H4 (cell line): ENCODE data around the gene ACP4. TPM values are rescaled to one million over a fixed set of nuclear protein-coding genes. Genes with fewer than 3 reads are reported as not detected.
"Not testable (repeated sequence)": the region's sequence is repeated elsewhere in the genome, so short reads cannot be mapped to it uniquely, and the experiment has no call there.

Experiments
- DNase-seq: peaks from one replicate; pipeline ENCODE4 v3.0.0-alpha.2; 2015; ENCODE audit warnings: low spot score
- total RNA-seq: library from RNA; depleted of rRNA; stranded (reverse); fragments of >200 nt; shearing (Covaris generic); gene quantifications from 2 replicates; pipeline ENCODE4 v1.2.3, GENCODE V29; 2014

The ACP4 gene
- total RNA-seq, 1 experiment from 2014 or later, result not detected

DNA sequence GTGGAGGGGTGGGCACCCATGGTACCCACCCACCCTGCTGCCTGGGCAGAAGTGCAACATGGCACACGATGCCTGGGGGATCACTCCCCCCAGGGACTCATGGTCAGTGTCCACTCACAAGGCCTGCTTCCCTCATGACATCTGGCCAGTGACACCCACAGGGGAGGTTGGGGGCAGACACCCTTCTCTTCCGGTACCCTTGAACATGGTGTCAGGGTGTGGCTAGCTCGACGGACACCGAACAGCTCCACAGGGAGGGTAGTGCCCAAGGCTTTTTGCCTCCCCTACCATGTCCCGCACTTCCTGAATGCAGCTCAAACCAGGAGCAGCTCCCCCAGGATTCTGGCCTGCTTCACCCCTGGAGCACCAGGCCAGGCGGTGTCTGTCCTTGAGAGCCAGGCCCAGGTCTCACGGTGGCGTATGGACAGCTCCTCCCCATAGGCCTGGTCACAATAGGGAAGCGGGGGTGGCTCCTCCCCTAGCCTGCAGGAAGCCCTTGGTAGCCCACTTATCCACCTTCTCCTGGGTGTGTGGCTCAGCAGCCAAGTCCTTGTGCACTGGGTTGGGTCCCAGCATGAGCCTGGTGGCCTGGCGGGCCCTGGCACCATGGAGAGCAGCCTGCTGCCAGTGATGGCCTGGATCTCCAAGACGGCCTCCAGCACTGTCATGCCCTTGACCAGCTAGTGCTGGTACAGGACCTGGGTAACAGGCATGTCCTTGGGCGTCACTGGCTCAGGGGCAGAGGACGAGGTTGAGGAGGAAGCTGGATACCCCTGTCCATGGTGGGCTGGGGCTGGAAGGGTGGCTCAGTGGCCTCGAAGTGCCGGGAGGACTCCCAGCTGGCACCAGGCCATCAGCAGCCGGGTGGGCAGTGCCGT lies 7.8 kb downstream of the ACP4 start:
- no peak for DNase-seq

DNA sequence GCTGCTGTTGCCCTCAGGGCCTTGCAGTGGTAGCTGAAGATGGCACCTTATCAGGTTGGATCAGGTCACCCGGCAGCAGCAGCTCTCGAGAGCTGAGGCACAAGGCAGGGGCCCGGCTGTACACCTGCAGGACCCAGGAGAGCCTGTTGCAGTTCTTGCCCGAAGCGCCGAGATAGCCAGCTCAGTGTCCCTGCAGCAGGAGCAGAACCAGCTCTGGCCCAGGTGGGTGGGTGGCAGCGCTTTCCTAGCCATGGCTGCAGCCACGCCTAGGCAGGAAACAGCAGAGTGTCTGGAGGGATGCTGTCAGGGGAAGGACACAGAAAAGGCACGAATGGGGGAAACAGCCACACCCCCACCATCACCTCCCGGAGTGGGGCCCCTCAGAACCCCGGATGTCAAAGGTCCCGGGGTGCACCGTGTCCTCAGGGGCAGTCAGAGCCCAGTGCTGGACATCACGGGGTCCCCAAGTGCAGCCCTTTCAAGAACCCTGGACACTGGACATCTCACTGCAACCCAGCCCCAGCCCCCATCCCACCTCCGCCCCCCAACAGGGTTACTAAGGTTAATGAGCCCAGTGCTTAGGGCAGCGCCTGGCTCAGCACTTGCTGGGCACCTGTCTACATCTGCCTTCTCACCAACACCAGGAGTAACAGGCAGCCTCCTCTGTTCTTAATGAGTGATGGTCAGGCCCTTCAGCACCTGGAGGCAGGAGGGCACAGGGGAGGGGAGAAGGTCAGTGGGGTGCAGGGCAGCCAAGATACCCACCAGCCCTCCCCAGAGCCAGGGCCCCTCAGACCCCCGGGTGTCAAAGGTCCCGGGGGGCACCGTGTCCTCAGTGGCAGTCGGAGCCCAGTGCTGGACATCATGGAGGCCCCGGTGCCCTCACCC lies 8.7 kb downstream of the ACP4 start:
- no peak for DNase-seq

DNA sequence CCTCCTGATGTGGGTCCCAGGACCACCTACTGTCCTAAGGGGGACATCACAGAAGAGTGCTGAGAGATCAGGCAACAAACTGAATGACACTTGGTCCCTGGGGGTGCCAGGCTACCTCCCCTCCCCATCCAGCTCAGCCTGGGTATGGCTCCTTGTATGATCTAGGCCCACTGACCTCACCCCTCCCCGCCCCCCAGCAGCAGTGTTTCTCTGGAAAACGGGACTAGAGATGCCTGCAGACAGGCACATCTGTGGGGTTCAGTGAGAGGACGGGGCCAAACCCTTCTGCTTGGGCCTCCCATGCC lies 9.3 kb downstream of the ACP4 start:
- DNase-seq, result no peak

DNA sequence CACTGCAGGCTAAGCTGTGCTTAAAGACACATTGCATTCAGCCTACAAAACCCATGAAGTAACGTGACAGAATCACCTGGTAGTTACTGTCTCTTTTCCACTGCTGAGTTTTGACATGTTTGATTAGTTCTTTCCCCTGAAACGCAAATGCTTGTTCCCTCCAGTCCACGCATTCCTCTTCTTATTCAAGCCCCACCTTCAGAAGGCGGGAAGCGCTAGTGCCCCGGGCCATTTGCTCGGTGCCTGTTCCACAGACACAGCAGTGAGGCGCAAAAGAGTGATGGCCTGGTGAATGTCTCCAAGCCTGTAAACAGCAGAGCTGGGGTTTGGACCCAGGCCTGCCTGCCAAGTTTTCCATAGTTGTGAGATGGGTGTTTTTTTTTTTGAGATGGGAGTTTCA lies 10.9 kb downstream of the ACP4 start:
- no peak for DNase-seq

DNA sequence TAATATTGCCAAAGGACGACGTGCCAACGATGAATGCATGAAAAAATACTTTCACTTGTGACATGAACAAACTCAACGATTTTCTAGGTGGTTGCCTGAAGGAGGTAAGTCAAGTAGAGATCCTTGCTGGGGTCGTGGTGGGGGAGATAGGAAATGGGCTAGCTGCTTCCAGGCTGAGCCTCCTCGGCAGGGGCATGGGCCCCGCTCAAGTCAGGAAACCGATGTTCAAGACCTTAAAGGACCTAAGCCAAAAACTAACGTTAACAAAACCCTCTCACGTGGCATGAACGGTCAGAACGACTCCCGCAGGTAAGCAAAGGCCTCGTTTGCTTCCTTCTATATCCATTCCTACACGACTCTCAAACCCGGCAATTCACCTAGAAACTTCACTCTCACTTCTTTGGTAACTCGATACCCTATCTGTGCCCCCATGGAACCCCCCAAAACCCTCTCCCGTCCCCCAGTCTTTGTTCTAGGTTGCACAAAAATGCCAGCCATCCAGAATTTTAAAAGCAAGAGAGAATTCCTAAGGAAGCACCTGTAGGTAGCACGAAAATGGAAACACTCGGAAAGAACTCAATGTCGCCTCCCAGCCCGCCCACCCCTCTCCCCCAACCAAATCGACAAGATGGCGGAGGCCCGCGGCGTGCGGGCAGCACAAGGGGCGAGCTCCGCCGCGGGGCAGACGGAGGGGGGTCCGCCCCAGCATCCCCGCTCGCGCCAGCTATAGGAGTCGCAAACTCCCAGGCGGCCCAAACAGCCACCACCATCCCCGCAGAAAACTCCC lies 13.6 kb downstream of the ACP4 start:
- no peak for DNase-seq

DNA sequence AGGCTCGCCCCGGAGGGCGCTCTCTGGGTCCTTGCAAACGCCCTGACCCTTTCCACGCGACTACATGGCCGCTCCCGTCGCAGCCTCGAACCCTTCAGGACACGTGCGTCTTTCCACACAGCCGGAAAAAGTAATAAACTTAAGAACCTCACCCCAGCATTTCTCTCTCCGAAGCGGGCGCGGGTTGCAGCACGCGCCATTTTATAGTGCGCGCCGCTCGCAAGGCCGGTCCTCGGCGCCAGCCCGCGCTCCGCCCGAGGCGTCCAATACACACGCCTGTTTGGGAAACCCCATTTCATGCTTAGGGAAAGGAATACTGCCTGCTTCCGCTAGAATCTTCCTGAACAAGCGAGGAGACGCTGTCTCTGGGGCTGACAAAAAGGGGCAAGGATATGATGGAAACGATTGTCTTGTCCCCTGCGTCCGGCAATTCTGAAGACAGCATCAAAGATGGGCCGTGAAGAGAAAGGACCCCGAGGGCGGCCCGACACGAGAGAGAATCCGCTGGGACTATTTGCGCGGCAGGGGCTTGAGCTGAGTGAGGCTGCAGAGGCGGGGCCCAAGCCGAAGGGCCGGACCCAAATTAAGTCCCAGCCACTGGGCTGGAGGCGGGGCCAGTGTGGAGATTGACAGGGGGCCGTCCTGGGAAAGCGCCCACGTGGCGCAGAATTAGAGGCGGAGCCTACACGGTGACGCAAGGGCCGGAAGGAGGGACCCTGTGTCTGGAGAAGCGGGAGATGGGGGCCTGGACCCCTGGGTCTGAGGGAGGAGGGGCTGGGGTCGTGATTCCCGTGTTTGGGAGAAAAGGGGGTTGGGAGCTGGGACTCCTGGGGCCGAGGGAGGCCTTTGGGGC lies 14.4 kb downstream of the ACP4 start:
- DNase-seq, result peak; percentile 98

DNA sequence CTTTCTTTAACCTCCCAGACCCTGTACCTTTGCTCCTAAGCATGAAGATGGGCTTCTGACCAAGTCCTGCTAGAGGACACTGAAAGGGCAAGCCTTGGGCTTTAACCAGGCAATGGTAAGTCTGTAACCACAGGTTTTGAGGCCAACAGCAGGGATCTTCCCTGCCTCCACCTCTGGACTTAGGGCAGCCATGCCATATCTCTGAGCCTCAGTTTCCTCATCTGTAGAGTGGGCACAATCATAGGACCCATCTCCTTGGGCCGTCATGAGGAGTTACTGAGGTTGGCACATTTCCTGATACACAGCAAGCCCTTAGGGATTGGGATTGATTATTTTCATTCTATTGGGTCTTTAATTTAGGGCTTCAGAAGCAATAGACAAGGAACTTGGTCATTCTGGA lies 18.6 kb downstream of the ACP4 start:
- no peak for DNase-seq

DNA sequence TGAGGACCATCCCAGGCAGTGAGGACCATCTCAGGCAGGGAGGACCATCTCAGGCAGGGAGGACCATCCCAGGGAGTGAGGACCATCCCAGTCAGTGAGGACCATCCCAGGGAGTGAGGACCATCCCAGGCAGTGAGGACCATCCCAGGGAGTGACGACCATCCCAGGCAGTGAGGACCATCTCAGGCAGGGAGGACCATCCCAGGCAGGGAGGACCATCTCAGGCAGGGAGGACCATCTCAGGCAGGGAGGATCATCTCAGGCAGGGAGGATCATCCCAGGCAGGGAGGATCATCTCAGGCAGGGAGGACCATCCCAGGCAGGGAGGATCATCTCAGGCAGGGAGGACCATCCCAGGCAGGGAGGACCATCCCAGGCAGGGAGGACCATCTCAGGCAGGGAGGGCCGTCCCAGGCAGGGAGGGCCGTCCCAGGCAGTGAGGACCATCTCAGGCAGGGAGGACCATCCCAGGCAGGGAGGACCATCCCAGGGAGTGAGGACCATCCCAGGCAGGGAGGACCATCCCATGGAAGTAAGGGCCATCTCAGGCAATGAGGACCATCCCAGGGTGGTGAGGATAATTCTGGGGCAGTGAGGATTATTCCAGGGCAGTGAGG lies 21.5 kb downstream of the ACP4 start:
- not testable (repeated sequence) for DNase-seq

DNA sequence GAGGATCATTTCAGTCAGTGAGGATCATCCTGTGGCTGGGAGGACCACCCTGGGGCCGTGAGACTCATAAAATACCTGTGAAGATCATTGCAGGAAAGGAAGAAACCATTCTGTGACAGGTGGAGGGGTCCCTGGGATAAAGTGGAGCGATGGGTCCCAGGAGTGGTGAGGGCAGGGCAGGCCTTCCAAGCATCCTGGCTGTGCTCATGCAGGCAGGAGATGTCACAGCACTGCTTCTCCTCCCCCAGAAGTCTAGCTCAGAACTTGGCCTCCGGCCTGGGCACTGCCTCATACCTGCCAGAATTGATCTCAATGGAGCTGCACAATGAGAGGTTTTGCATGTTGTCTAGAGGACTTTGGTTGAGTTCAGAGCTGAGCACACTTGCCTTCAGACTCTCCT lies 22.3 kb downstream of the ACP4 start:
- no peak for DNase-seq

DNA sequence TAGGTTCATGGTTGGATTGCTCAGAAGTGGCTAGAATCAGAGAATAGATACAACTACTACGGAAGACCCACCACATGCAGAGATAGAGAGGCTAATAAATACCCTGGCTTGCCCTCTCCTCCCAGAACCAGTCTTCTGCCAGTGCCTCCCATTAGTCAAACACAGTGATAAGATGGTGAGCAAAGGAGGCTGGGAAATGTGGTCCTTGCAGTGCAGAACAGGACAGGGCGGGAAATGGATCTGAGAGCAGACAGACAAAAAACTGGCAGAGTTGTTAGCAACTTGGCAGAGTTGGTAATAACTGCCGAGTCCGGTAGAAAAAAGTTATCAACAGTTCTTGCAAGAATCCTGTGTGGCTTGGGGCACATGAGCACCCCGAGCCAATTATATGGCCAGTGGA lies 24.7 kb downstream of the ACP4 start:
- no peak for DNase-seq

DNA sequence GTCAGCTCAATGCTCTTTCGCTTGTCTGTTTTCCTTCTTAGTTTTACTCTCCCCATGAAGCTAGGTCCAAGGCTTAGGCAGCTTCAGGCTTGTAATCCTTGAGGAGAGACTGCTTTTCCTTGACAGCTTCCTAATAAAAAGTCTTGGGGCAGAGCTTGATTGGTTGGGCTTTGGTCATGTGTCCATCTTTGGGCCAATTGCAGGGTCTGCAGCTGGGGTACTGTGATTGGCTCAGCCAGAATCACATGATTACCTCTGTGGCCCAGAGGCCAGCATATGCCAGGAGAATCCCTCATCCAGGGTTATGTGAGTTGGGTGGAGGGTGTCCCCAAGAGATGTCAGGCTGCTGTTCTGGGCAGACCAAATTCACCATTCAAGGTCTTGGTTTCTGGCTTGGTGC lies 25.2 kb downstream of the ACP4 start:
- no peak for DNase-seq

DNA sequence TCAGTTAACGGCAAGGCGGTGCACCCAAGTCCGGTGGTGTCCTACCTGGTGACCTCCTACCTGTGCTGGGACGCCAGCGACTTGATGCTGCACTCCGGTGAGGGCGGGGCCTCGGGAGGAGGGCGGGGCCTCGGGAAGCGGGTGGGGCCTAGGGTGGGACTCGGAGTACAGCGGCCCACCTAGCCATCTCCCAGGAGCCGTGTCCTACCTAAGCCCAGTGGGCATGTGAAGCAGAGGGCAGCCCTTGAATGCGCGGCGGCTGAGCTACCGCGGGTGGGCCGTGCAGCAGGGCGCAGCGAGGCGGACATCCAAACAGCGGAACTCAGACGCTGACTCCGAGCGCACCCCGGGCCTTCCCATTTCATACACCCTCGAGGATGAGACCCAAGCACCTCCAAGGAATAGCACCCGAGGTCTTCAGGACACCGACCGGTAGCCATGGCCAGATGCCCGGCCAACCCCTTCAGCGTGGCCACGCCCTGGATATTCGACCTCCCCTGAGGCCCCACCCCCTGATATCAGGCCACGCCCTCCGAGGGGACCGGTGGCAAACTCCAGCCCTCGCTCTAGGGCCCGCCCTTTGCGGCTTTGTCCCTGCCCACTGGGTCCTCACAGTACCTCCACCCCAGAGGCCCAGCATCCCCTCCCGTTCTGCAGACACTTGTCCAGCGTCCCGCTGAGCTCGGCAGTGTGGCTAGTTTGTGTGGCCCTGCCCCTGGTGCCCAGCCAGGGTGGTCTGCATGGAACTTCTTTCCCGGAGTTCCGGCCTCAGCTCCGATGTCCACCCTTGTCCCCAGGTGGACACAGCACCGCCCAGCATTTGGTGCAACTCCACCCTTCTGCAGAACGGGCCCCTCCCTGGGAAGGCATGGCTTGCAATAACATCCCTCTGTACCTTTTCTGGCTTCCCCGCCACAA lies 28.0 kb downstream of the ACP4 start:
- DNase-seq, result no peak

DNA sequence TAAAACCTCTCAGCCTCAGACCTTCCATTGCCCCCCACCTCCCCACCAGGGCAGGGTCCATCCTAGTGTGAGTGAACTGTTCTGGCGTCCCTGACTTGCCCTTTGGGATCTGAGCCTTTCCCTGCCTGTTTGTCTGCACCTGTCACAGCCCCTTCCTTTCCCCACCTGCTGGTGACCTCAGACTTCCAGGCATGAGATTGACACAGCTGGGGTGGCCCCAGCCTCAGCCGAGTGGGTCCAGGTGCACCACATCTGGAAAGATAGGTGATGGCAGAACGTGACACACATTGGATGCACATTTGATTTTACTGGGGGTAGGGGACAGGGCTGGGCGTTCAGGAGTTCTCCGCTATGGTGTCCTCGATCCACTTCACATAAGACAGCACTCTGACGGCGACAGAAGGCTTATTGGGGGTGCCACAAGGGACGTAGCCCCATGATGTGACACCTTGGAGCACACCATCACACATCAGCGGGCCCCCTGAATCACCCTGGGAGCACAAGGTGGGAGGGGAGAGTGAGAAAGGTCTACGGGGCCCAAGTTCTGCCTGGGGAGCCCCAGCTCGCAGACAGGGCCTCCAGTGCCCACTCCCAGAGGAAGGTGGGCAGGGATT lies 28.8 kb downstream of the ACP4 start:
- no peak for DNase-seq

DNA sequence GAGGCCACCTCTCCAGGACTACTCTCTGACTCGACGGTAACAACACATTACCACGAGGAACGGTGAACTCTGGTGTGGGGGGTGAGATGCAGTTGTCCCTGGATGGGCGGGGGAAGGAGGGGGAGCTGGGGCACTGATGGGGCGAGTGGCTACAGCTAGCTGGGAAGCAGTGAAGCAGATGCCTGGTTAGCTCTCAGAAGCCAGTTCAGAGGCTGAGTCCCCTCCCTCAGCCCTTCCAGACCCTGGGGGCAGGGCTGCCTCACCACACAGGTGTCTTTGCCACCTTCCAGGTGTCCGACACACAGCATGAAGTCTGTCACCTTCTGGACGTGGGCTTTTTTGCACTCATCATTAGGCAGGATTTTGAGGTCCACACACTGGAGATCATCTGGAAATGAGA lies 29.4 kb downstream of the ACP4 start:
- no peak for DNase-seq

DNA sequence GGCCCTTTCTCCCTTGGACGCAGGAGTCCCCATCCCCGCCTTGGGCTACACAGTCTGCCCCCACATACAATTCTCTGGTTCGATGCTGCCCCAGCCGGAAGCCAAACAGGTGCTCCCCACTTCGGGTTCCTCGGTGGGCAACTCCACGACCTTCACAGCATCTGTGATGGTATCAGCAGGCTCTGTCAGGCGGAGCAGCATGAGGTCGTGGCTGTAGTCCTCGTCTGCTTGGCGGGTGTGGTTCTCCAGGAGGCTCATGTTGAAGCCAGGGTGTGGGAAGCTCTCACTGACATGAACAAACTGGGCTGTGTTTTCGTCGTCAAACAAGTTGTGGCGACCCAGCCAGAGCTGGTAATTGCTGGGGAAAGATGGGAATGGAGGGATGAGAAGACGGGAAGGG lies 29.9 kb downstream of the ACP4 start:
- no peak for DNase-seq

DNA sequence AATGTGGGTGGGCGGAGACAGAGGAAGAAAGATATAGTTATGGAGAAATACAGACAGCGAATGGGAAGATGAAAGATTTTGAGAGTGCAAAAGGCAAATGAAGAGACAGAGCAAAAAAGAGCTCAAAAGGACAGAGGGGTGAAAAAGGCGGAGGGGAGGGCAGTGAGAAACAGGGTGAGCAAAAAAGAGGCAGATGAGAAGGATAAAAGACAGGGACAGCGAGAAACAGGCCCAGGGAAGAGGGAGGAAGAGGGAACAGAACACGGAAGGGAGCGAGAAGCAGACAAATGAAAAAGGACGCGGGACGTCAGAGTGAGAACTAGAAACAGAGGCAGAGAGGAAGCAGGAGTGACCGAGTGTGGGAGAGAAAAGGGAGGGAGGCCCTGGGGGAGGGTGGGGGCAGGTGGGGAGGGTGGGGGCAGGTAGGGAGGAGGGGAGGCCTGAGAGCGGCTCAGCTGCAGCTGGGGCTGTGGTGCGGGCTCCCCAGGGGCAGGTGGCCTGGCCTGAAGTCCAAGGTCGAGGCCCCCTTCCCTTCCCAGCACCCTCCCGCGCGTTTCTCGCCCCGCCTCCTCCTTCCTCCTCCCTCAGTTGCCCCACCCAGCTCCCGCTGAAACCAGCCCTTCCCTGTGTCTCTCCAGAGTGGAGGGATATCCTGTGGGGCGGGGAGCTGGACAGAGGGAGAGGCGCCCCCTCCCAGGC lies 30.5 kb downstream of the ACP4 start:
- DNase-seq, result no peak

DNA sequence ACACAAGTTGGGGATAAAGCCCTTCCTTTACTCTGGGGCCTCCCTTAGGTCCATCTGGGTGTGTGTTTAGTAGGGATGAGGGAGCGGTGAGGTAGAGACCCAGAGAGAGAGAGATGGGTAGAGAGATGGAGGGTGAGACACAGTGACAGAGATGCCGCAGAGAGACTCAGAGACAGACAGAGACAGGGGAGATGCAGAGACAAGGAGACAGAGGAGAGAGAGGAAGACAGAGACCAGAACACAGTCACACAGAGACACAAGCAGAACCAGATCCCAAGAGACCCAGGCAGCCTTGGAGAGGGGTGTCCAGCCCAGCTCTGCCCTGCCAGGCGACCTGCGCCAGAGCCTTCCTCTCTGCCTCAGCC lies 31.0 kb downstream of the ACP4 start:
- no peak for DNase-seq

DNA sequence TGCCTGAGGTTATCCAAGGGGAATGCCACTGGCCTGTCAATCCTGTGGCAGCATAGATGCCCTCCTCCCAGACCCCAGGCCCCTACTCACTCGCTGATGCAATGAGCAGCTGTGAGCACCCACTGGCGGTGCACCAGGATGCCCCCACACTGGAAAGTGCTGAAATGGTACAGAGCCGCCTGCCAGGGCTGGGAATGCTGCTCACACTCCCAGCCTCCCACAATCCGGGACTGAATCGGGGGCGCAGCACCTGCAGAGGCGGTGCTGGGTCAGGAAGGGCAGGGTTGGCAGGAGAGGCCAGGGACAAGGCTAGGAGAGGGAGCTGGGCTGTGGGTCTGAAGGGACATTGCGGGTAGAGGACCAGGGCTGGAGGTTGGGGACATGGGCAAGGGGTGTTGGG lies 31.4 kb downstream of the ACP4 start:
- no peak for DNase-seq

DNA sequence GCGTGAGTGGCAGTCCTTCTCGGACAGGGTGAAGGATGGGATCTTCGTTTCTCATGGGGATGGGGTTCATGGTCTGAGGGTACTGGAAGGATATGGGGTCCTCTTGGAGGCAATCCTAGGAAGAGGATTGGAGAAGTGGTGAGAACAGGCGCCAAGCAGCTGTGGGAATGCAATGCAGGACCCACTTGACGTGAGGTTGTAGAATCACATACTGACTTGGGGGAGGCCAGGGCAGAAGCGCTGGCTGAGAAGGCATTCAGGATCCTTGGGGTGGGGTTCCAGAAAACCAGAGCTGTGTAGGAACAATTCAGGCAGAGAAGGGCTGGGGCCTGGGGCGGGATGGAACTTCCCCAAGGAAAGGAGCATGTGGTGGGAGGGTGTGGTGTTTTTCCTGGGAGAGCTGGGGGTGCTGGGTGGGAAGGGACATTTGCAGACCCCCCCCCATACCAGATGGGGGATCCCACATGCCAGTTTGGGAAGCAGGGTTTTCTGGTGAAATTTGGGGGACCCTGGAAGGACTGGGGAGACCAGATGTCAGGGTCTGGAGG lies 32.5 kb downstream of the ACP4 start:
- no peak for DNase-seq
